Fibroblast of the aortic adventitia (primary cell): Measurements from ENCODE around the gene PTPRB. TPM values are rescaled to one million over a fixed set of nuclear protein-coding genes. Genes with fewer than 3 reads are reported as not detected.

ENCODE experiments used
- DNase-seq: peaks from one replicate; pipeline ENCODE4 v3.0.0-alpha.2; 2010; ENCODE audit warnings: low read depth
- H3K4me3 ChIP-seq: 2 replicates; pipeline ENCODE4 v1.5.1; 2011; ENCODE audit warnings: low read depth, mild to moderate bottlenecking, control low read depth, low read length, moderate library complexity
- total RNA-seq: library from RNA; depleted of rRNA; stranded (reverse); fragments of >200 nt; gene quantifications from 2 replicates; pipeline ENCODE4 v1.2.3, GENCODE V29; 2012; ENCODE audit warnings: low replicate concordance
- TF ChIP-seq, protein P1 (sequence below): IDR thresholded peaks from 2 replicates; pipeline ENCODE4 v1.5.1; 2011; ENCODE audit warnings: mild to moderate bottlenecking, low read length, control low read depth, inconsistent platforms; ENCODE audit not compliant: insufficient read depth

PTPRB gene
- total RNA-seq, 1 donor: 3.6 TPM

DNA sequence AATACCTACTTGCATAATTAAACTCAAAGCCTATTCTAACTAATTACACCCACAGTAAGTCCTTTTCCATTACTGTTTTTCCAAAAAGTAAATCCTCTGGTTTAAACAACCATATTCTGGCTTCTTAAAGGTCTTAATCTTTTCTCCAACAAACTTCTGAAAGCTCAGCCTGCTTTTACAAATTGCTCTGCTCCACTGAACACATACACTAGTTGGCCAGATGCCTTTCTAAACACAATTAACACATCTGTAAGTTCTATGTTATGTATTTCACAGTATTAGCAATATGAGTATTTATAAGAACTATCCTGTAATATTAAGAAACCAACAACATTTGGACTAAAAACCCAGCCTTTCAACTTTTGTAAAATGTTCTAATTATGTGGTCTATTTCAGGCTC, 30.1 kb downstream of the PTPRB start:
- no peak overlapping the region for H3K4me3 ChIP-seq
- no peak for DNase-seq
- TF ChIP-seq, protein P1, sequence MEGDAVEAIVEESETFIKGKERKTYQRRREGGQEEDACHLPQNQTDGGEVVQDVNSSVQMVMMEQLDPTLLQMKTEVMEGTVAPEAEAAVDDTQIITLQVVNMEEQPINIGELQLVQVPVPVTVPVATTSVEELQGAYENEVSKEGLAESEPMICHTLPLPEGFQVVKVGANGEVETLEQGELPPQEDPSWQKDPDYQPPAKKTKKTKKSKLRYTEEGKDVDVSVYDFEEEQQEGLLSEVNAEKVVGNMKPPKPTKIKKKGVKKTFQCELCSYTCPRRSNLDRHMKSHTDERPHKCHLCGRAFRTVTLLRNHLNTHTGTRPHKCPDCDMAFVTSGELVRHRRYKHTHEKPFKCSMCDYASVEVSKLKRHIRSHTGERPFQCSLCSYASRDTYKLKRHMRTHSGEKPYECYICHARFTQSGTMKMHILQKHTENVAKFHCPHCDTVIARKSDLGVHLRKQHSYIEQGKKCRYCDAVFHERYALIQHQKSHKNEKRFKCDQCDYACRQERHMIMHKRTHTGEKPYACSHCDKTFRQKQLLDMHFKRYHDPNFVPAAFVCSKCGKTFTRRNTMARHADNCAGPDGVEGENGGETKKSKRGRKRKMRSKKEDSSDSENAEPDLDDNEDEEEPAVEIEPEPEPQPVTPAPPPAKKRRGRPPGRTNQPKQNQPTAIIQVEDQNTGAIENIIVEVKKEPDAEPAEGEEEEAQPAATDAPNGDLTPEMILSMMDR: no peak

DNA sequence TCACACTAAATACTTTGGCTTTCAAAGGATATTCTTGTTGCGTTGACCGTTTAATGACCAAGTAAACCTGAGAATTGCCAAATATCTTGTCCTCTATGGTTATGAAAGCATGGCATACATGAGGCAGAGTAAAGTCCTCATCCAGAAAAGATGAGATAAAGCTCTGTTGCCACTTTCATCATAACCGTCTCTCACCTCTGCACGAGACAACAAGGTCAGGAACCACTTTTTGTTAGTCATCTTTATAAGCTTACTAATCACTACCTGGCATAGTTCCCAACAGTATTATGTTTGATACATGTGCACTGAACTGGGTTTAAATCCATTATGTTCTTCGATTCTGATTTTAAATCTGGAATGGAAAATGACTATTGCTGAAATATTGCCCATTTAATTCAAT, 31.3 kb downstream of the PTPRB start:
- H3K4me3 ChIP-seq: no peak overlapping the region
- TF ChIP-seq, protein P1: no peak
- peak; percentile 32 for DNase-seq

DNA sequence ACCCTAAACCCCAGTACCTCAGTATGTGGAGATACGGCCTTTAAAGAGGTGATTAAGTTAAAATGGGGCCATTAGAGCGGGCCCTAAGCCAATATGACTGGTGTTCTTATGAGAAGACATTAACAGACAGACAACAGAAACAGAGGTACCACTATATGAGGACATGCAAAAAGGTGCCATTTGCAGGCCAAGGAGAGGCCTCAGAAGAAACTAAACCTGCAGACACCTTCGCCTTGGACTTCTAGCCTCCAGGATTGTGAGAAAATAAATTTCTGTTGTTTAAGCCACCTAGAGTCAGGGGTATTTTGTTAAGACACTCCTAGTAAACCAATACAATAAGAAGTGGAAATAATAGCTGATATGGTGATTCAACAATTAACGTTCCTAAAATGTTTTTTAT, 32.6 kb downstream of the PTPRB start:
- H3K4me3 ChIP-seq: no peak overlapping the region
- TF ChIP-seq, protein P1: no peak
- DNase-seq: no peak

DNA sequence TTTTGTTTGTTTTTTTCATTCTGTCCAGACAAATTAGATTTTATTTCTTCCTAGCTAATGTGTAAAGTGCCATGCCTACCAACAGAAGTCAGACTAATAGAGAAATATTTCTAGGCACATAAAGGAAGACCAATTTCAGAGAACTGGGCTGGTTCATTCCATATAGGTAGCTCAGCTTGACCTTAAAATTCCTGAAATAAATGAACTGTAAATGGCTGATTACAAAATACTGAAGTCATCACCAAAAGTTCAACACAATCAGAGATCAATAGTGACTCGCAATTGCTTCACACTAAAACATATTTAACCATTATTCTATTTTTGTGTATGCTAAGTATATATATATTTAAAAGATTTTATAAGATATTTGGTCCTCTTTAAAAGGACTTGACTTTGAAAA, 34.2 kb downstream of the PTPRB start:
- TF ChIP-seq, protein P1: no peak
- peak; percentile 46 for DNase-seq
- H3K4me3 ChIP-seq: no peak overlapping the region

GRCh38 chr12:70598467-70599193, 38.6 kb downstream of the PTPRB start:
- no peak overlapping the region for H3K4me3 ChIP-seq
- peak; percentile 77 for DNase-seq
- TF ChIP-seq, protein P1: no peak

- no peak overlapping the region for H3K4me3 ChIP-seq
- TF ChIP-seq, protein P1: no peak
- no peak for DNase-seq
Measured at GRCh38 chr12:70592664-70593063, 44.6 kb downstream of the PTPRB start.
